ENCODE data around the gene ADGRF1. TPM values are rescaled to one million over a fixed set of nuclear protein-coding genes. Genes with fewer than 3 reads are reported as not detected.

The ADGRF1 gene
- total and polyA plus RNA-seq, 11 donors = 0.23 TPM; not detected in 10

GRCh38 chr6:46963039-46963438 is 79.1 kb downstream of the ADGRF1 start:
- TF ChIP-seq POLR2A (IDR thresholded peaks at IDR 0.05) (no peak), CTCF (IDR thresholded peaks at IDR 0.05) (no peak)
- ATAC-seq = no peak

GRCh38 chr6:46961711-46962110 is 80.4 kb downstream of the ADGRF1 start:
- H3K9me3 ChIP-seq = no peaks in the 10 kb centered on the region
- no peaks in the 10 kb centered on the region for H3K36me3 ChIP-seq
- H3K4me3 ChIP-seq = no peak overlapping the region
- DNase-seq (no peak), ATAC-seq (no peak)
- peaks cover 0 to 3% (median 0%) of the 10 kb centered on the region in 9 donors for H3K27me3 ChIP-seq
- H3K4me1 ChIP-seq = peaks cover 0 to 25% (median 14%) of the 10 kb centered on the region in 12 donors
- no peak for TF ChIP-seq CTCF (IDR thresholded peaks at IDR 0.05)
- no peak for TF ChIP-seq POLR2A (IDR thresholded peaks at IDR 0.05)
- no peak overlapping the region for H3K27ac ChIP-seq
- intact Hi-C loops (cut with DNase I) = no loop called here
- 91 to 94% (median 92%) methylated on average over 5 of the region's 5 CpGs for WGBS, 4 donors

More at GRCh38 chr6:46963039-46963438, 79.1 kb downstream of the ADGRF1 start:
- intact Hi-C loops (cut with DNase I) = no loop called here
- no peak for DNase-seq
- peaks cover 0 to 25% (median 14%) of the 10 kb centered on the region in 12 donors for H3K4me1 ChIP-seq
- H3K27me3 ChIP-seq = peaks cover 0 to 3% (median 0%) of the 10 kb centered on the region in 9 donors
- H3K9me3 ChIP-seq = no peaks in the 10 kb centered on the region
- H3K27ac ChIP-seq = peak overlapping the region in 5 of 12 donors; percentile 4 to 69 (median 45)
- H3K36me3 ChIP-seq = no peaks in the 10 kb centered on the region
- no peak overlapping the region for H3K4me3 ChIP-seq

GRCh38 chr6:46961232-46961631 is 80.9 kb downstream of the ADGRF1 start:
- Histone ChIP-seq H3K36me3 (no peaks in the 10 kb centered on the region), H3K27ac (no peak overlapping the region), H3K4me3 (no peak overlapping the region), H3K9me3 (no peaks in the 10 kb centered on the region), H3K4me1 (peaks cover 0 to 25% (median 14%) of the 10 kb centered on the region in 12 donors), H3K27me3 (peaks cover 0 to 3% (median 0%) of the 10 kb centered on the region in 9 donors)
- intact Hi-C loops (cut with DNase I) = no loop called here
- TF ChIP-seq CTCF (IDR thresholded peaks at IDR 0.05) (no peak), POLR2A (IDR thresholded peaks at IDR 0.05) (no peak)
- ATAC-seq (no peak), DNase-seq (no peak)

- H3K27me3 ChIP-seq = peaks cover 0 to 3% (median 0%) of the 10 kb centered on the region in 9 donors
- H3K36me3 ChIP-seq = no peaks in the 10 kb centered on the region
- intact Hi-C loops (cut with DNase I) = loop anchor here in 1 of 10 donors (10.0 kb wide), 1 partner anchor 55 kb away; no protein-coding TSS in a partner anchor
- no peak for ATAC-seq
- no peak for DNase-seq
- no peaks in the 10 kb centered on the region for H3K9me3 ChIP-seq
- peaks cover 0 to 23% (median 10%) of the 10 kb centered on the region in 12 donors for H3K4me1 ChIP-seq
- TF ChIP-seq CTCF (IDR thresholded peaks at IDR 0.05) (no peak), POLR2A (IDR thresholded peaks at IDR 0.05) (no peak)
- H3K4me3 ChIP-seq = no peak overlapping the region
- H3K27ac ChIP-seq = no peak overlapping the region
These were observed 82.7 kb downstream of the ADGRF1 start for GRCh38 chr6:46959419-46959818.
